Endothelial cell of umbilical vein (primary cell): ENCODE data around the gene KIAA0930.

Experiments
- CTCF ChIP-seq, 2 donors: IDR thresholded peaks; 1 replicate in 1 of 2; 2 replicates in 1 of 2; pipeline ENCODE4 v1.5.1; 2011; ENCODE audit warnings: low read length in 2 of 2, mild to moderate bottlenecking in 2 of 2, moderate library complexity in 2 of 2, control low read depth in 1 of 2, inconsistent platforms in 1 of 2, low read depth in 1 of 2; ENCODE audit not compliant: insufficient read depth in 1 of 2; ENCODE audit errors: extremely low read depth in 1 of 2
- FOS ChIP-seq: IDR thresholded peaks from 2 replicates; pipeline ENCODE4 v1.6.1; 2011; ENCODE audit warnings: mild to moderate bottlenecking, low read length, moderate library complexity, borderline replicate concordance; ENCODE audit not compliant: insufficient read depth

- TF ChIP-seq CTCF (IDR thresholded peaks at IDR 0.05; ENCODE audit: extremely low read depth in 1 of 2, insufficient read depth in 1 of 2, low read depth in 1 of 2, low read length in 2 of 2) (no peak), FOS (no peak)
Observed at GRCh38 chr22:45200230-45200629, 40.5 kb downstream of the KIAA0930 start.
